Prostate gland (tissue), 2 donors: Measurements from ENCODE around the gene TPPP.

ENCODE experiments used
- POLR2A ChIP-seq: fragments of 450-650 bp; IDR thresholded peaks from one replicate; pipeline ENCODE4 v1.6.1; 2016; ENCODE audit warnings: antibody characterized with exemption, mild to moderate bottlenecking
- POLR2AphosphoS5 ChIP-seq: sonication (generic); formaldehyde crosslinking; IDR thresholded peaks from one replicate; pipeline ENCODE4 v1.6.1; 2017; ENCODE audit warnings: antibody characterized with exemption
- TF ChIP-seq, protein P1 (sequence below), 4 experiments: fragments of 200-600 bp in 2 of 4; fragments of 450-650 bp in 2 of 4; sonication (generic) in 2 of 4; IDR thresholded peaks; 1 replicate in 3 of 4; 2 replicates in 1 of 4; pipeline ENCODE4 v1.5.1; 2016 to 2019; ENCODE audit warnings: antibody characterized with exemption in 4 of 4, mild to moderate bottlenecking in 2 of 4, moderate library complexity in 2 of 4

DNA sequence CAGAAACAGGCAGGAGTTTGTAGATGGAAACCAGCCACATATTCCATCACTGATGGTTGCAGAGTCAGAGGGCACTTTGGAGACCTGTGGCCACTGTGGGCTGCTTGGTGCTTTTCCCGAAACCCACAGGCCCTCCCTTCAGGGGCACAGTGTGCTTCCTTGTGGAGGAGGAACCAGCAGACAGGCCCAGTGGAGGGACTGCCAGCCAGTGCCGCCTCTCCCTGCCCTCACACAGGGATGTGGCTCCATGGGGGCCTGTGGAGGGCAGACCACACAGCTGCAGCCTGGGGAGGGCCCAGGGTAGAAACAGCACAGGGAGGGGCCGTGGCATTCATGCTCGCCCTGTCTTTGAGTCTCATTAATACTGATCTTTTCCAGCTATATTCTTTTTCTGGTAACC lies 45.8 kb downstream of the TPPP start:
- no peak for TF ChIP-seq POLR2A
- TF ChIP-seq, protein P1, sequence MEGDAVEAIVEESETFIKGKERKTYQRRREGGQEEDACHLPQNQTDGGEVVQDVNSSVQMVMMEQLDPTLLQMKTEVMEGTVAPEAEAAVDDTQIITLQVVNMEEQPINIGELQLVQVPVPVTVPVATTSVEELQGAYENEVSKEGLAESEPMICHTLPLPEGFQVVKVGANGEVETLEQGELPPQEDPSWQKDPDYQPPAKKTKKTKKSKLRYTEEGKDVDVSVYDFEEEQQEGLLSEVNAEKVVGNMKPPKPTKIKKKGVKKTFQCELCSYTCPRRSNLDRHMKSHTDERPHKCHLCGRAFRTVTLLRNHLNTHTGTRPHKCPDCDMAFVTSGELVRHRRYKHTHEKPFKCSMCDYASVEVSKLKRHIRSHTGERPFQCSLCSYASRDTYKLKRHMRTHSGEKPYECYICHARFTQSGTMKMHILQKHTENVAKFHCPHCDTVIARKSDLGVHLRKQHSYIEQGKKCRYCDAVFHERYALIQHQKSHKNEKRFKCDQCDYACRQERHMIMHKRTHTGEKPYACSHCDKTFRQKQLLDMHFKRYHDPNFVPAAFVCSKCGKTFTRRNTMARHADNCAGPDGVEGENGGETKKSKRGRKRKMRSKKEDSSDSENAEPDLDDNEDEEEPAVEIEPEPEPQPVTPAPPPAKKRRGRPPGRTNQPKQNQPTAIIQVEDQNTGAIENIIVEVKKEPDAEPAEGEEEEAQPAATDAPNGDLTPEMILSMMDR (IDR thresholded peaks at IDR 0.05): no peak
- no peak for TF ChIP-seq POLR2AphosphoS5
